HG02840 (cell line): ENCODE results near the gene ELFN2.
"Not testable (repeated sequence)": the region's sequence is repeated elsewhere in the genome, so short reads cannot be mapped to it uniquely, and the experiment has no call there.

Experiments
- ATAC-seq: cut with Tn5 transposase; IDR thresholded peaks from one replicate; pipeline ENCODE4 v1.9.1; 2021; ENCODE audit warnings: mild to moderate bottlenecking, moderate library complexity, moderate number of reproducible peaks; ENCODE audit not compliant: unreplicated experiment, low FRiP score

ELFN2 gene

GRCh38 chr22:37342065-37342464, 85.2 kb downstream of the ELFN2 start:
- ATAC-seq, result no peak

DNA sequence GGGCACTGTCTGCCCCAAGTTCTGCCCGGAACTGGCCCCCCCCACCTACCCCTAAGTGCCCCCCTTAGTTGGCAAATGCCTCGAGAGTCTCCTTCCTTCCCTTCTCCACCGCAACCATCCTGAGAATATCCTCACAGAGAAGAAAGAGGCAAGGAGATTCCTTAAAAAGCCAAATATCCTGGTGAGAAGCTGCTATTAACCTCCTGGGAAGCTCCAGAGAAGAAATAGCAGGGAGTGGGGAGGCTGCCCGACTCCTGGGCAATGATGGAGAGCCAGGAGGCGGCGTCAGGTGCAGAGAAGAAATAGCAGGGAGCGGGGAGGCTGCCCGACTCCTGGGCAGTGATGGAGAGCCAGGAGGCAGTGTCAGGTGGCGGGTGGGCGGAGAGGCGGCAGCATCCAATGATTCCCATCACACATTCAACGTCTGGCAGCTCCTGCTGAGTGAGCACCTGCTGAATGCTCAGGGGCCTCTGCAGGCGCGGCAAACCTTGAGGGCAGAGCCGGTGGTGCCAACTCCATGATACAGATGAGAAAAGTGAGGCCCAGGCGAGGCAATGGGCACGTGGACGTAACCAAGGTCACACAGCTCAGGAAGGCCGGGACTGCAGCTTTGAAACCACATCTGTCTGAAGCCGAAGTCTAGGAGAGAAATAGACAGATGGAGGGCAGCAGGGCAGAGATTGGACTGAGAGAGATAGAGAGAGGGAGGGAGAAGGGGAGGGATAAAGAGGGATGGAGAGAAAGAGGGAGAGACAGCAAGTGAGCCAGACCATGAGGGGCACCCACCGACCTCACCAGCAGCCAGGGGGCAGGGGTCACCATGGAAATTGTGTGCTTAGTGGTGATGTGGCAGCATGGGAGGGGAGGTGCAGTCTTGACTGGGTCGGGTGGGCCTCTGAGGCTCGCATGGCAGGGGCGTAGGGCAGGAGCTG, 86.7 kb downstream of the ELFN2 start:
- ATAC-seq, result no peak

DNA sequence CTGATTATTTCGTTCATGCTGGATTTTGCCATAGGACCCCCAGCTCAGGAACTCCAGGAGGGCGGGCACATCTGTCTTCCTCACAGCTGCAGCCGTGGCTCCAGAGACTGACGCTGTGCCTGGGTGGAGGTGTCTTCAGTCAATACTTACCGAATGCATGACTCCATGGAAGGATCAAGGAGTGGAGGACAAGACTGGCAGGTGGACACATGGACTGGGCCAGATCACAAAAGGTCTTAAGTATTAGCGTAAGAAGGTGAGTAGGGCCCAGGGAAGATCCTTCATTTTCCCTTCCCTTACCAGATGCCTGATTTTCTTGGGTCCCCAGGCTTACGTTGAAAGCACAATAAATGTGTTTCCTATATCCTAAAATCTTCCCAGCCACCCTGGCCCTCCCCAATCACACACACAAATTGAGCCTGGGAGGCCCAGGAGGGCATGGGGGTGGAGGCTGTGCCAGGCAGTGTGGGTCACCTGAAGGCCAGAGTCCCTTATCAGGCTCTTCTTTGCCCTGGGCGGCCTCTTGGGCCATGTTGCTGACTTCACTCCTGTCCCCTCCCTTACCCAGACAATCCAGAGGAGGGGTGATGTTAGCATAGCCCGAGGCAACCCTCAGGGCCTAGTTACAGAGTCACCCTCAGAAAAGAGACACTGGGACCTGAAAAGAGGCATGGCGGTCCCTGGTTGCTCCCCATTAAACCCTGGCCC, 88.6 kb downstream of the ELFN2 start:
- no peak for ATAC-seq

DNA sequence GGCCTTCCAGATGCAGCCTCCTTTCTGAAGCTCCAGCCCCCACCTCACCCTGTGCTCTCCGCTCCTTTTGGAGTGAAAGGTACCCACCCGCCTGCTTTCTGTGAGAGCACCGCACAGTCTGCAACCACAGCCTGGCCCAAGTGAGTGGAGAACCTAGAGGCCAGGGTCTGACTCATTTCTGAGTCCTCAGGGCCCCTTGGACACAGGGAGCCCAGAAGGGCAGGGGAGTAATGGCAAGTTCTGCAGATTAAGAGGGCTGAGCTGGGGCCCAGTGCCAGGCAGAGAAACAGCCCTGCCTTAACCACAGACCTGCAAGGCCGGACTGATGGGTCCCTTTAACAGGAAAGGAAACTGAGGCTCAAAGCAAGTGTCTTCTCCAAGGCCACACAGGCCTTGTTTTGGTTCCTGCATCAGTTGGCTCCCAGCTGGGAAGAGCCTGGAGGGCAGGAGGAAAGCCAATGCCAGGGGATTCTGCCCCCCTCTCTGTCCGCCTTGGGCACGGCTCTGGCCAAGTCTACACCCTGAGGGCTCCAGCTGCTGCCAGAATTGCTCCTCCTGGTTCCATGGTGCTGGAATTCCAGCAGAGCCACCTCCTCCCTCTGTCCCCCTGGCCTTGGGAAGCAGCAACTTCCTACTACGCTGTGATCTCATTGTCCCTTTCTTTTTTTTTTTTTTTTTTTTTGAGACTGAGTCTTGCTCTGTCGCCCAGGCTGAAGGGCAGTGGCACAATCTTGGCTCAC, 89.9 kb downstream of the ELFN2 start:
- ATAC-seq, result no peak

DNA sequence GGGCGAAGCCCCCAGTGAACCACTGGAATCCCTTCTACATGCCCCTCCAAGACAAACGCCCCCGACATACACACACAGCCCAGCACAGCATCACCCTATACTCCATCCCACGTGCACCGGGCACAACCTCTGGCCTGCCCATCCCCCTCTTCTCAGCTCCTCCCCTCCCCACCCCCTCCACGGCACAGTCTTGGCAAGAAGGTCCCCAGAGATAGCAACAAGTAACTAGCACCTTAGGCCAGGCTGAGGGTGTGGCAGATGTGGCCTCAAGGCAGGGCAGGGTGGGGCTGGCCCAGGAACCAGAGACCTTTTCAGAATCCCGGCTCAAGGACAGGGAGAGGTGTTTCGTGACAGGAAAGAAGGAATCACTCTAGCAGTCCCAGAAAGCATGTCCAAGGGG, 90.7 kb downstream of the ELFN2 start:
- no peak for ATAC-seq

GRCh38 chr22:37335806-37336199, 91.5 kb downstream of the ELFN2 start:
- ATAC-seq, result no peak

GRCh38 chr22:37334859-37335805, 92.1 kb downstream of the ELFN2 start:
- ATAC-seq, result no peak

DNA sequence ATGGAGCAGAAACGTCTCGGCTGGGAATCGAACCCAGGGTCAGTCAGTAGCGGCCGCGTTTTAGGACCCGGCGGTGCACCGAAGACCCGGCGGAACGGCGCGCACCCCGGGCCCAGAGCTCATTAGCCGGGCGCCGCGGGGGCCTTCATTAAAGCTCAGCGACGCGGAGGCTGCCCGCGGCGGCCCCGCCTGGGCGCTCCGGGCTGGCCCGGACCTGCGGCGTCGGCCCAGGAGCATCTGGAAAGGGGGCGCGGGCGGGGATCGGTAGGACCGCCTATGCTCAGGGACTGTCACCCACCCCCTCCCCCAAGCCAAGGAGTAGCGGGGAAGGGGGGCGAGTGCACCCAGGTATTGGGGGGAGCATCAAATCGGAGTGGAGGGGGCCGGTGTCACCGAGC, 92.8 kb downstream of the ELFN2 start:
- ATAC-seq, result no peak

GRCh38 chr22:37333724-37334460, 93.4 kb downstream of the ELFN2 start:
- ATAC-seq, result no peak

GRCh38 chr22:37331856-37332536, 95.3 kb downstream of the ELFN2 start:
- ATAC-seq, result no peak

DNA sequence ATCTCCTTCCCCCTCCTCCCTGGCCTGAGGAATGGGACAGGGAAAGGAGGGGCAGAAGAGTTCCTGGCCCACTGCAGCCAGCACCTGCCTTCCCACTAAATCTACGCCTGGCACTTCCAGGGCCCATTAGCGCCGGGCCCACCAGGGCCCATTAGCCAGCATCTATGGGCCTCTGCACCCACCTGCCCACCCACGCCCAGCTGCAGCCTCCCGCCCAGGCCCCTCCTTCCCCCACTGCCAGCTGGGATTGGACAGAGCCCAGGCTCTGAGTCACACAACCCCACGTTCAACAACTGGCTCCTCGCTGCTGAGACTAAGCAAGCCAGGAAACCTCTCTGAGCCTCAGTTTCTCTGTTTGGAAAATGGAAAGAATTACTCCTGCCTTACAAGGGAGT, 96.2 kb downstream of the ELFN2 start:
- ATAC-seq, result no peak

DNA sequence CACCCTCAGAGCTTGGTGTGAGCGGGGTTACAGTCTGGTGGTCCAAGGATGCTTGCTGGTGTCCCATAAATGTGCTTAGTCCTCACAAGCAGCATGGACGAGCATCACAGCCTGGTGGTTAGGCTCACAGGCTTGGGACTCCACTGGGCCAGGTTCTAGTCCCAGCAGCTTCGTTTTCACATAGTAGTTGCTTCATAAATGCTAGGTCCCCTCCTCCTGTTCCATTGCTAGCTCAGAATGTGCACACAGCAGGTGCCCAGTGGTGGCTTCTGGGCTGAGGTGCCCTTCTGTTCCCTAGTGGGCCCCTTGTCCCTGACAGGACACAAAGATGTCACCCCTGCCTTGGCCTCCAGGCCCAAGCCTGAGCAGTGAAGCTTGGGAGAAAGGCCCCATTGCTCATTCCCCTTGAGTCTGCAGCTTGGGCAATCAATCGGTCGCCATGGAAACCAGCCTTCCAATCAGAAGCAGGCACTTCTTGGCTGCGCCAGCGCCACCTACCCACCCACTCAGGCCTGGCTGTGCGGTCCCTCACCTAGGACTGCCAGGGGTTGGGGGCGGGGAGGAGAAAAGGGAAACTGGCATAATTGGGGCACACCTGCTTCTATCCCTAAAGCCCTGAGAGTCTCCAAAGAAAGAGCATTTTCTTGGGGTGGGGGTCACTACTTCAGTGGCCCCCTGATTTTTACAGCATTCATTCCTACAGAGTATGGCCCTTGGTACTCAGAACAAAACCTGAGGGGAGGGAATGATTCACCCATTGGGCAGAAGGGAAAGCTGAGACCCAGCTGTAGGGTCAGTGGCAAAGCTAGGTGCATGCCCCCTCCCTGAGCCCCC, 96.9 kb downstream of the ELFN2 start:
- ATAC-seq, result no peak

DNA sequence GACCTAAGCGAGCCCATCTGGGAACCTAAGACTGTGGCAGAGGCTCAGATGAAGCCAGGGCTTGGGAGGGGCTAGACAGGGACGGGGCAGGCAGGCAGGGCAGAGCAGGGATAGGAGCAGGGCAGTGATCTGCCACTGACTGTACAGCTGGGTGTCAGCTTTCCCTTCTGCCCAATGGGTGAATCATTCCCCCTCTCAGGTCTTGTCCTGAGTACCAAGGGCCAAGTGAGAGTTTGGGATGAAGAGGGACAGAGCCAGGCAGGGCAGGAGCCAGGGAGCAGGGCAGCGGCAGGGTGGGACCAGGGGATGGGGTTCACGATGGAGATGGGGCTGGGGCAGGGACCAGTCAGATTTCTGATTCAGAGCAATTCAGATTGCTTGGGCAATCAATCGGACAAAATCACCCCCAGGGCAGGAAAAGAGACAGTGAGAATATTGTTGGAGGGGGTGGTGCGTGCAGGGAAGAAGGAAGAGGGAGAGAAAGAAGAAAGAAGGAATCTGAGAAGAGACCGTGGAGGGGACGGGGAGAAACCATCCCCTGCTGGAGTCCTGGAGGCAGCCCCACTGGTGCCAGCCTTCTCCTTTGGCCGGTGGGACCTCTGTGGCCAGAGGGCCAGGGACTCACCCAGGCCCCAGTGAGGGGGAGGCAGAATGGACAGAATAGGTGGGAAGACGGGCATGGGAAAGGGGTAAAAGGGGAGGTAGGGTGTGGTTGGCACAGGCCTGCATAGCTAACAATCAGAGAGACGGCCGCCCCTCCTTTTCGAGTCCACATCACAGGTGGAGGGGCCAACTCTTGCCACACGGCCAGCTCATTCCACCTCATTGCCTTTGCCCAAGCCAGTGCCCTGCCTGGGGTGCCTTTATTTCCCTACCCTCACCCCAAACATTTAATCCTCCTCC, 97.8 kb downstream of the ELFN2 start:
- no peak for ATAC-seq

DNA sequence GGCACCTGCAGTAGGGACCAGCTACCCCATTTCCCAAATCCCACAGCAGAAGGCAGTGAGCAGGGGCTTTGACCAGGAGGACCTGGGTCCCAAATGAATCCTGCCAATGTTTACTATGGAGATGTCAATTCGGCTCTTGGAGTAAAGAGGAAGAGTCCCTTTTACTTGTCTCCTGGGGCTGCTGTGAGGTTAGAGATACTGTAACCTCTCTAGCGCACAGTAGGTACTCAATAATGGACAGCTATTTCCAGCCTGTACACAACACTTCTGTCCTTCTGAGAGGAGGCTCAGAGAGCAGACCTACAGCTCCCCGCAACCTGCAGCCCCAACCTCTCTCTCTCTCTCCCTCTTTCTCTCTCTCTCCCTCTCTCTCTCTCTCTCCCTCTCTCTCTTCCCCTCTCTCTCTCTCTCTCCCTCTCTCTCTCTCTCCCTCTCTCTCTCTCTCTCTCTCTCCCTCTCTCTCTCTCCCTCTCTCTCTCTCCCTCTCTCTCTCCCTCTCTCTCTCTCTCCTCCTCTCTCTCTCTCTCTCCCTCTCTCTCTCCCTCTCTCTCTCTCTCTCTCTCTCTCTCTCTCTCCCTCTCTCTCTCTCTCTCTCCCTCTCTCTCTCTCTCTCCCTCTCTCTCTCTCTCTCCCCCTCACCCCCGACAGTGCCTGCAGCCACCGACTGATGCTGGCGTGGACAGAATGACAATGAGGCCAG, 98.6 kb downstream of the ELFN2 start:
- ATAC-seq, result not testable (repeated sequence)

DNA sequence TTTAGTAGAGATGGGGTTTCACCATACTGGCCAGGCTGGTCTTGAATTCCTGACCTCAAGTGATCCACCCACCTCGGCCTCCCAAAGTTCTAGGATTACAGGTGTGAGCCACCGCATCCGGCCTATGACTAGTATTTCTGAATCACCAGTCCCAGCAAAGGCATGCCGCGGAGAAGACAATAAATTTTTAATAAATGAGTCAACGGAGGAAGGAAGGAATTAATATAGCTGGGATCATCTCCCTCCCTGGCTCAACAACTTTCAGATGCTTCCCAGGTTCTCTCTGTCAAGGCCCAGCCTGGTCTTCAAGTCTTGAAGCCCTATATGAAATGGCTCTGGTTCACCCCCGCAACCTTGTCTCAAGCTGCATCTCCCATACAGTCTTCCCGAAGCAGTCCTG, 99.3 kb downstream of the ELFN2 start:
- ATAC-seq, result no peak

DNA sequence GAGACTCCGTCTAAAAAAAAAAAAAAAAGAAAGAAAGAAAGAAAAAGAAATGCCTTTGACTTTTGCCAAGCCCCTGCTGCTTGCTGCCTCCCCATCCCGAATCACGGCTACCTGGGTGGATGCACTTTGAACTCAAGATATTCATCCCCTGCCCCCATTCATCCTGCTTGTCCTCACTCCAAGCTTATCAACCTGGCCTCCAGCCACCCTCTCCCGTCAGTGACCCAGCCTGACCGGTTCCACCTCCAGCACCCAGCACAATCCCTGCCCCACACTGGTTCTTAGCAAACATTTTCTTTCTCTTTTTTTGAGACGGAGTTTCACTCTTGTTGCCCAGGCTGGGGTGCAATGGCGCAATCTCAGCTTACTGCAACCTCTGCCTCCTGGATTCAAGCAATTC, 100.6 kb downstream of the ELFN2 start:
- ATAC-seq, result no peak
